H7 (cell line): ENCODE results near the gene NPR2. TPM values are rescaled to one million over a fixed set of nuclear protein-coding genes. Genes with fewer than 3 reads are reported as not detected.
A peak's percentile ranks its signal among the peaks of the same experiment; 100 is the strongest.

Experiments
- DNase-seq: peaks from one replicate; pipeline ENCODE4 v3.0.0; 2012
- H3K27me3 ChIP-seq: 2 replicates; pipeline ENCODE4 v1.6.0; 2011; ENCODE audit warnings: mild to moderate bottlenecking, low read length; ENCODE audit not compliant: control insufficient read depth, insufficient read depth
- H3K36me3 ChIP-seq: replicated peaks from 2 replicates; pipeline ENCODE4 v1.5.1; 2011; ENCODE audit warnings: low read length; ENCODE audit not compliant: control insufficient read depth, insufficient read depth
- H3K4me3 ChIP-seq: 2 replicates; pipeline ENCODE4 v1.5.1; 2011; ENCODE audit warnings: low read depth, mild to moderate bottlenecking, control low read depth, low read length, moderate library complexity; ENCODE audit not compliant: insufficient read depth
- total RNA-seq: library from RNA; depleted of rRNA; stranded (reverse); fragments of >200 nt; shearing (Covaris generic); gene quantifications from 2 replicates; pipeline ENCODE4 v1.2.3, GENCODE V29; 2014

Gene NPR2
- total RNA-seq, 1 experiment from 2014 or later, result 6.4 TPM

- peaks cover 18% of the 10 kb centered on the region for H3K36me3 ChIP-seq
- H3K4me3 ChIP-seq, result peak overlapping the region; percentile 62
- H3K27me3 ChIP-seq, result no peaks in the 10 kb centered on the region
- peak; percentile 86 for DNase-seq
Observed at GRCh38 chr9:35756275-35757225, 34.8 kb upstream of the NPR2 start.

GRCh38 chr9:35757226-35757891 lies 34.0 kb upstream of the NPR2 start:
- peak; percentile 80 for DNase-seq
- no peaks in the 10 kb centered on the region for H3K27me3 ChIP-seq
- peak overlapping the region; percentile 62 for H3K4me3 ChIP-seq
- peaks cover 13% of the 10 kb centered on the region for H3K36me3 ChIP-seq

- H3K36me3 ChIP-seq, result peaks cover 10% of the 10 kb centered on the region
- DNase-seq, result no peak
- H3K27me3 ChIP-seq, result no peaks in the 10 kb centered on the region
- peak overlapping the region; percentile 62 for H3K4me3 ChIP-seq
Observed at GRCh38 chr9:35757892-35758275, 33.5 kb upstream of the NPR2 start.

- Histone ChIP-seq H3K36me3 (peaks cover 5% of the 10 kb centered on the region), H3K27me3 (no peaks in the 10 kb centered on the region), H3K4me3 (no peak overlapping the region)
- DNase-seq, result no peak
Observed at GRCh38 chr9:35758475-35759050, 32.8 kb upstream of the NPR2 start.

GRCh38 chr9:35759795-35760194 lies 31.6 kb upstream of the NPR2 start:
- no peak for DNase-seq
- Histone ChIP-seq H3K27me3 (no peaks in the 10 kb centered on the region), H3K36me3 (no peaks in the 10 kb centered on the region), H3K4me3 (no peak overlapping the region)

- Histone ChIP-seq H3K27me3 (no peaks in the 10 kb centered on the region), H3K36me3 (no peaks in the 10 kb centered on the region)
- DNase-seq, result no peak
Observed at GRCh38 chr9:35760651-35761050, 30.7 kb upstream of the NPR2 start.

GRCh38 chr9:35763181-35763580 lies 28.2 kb upstream of the NPR2 start:
- H3K36me3 ChIP-seq, result no peaks in the 10 kb centered on the region
- no peak for DNase-seq
- H3K4me3 ChIP-seq, result no peak overlapping the region
- H3K27me3 ChIP-seq, result no peaks in the 10 kb centered on the region

More at GRCh38 chr9:35760651-35761050, 30.7 kb upstream of the NPR2 start:
- H3K4me3 ChIP-seq, result no peak overlapping the region

GRCh38 chr9:35763803-35764202 lies 27.6 kb upstream of the NPR2 start:
- DNase-seq, result no peak
- H3K4me3 ChIP-seq, result no peak overlapping the region
- H3K36me3 ChIP-seq, result no peaks in the 10 kb centered on the region
- H3K27me3 ChIP-seq, result no peaks in the 10 kb centered on the region

GRCh38 chr9:35766997-35767396 lies 24.4 kb upstream of the NPR2 start:
- no peak overlapping the region for H3K4me3 ChIP-seq
- H3K27me3 ChIP-seq, result no peaks in the 10 kb centered on the region
- no peaks in the 10 kb centered on the region for H3K36me3 ChIP-seq
- no peak for DNase-seq

GRCh38 chr9:35767458-35767857 lies 23.9 kb upstream of the NPR2 start:
- Histone ChIP-seq H3K27me3 (no peaks in the 10 kb centered on the region), H3K4me3 (no peak overlapping the region), H3K36me3 (no peaks in the 10 kb centered on the region)
- no peak for DNase-seq

GRCh38 chr9:35769763-35770162 lies 21.6 kb upstream of the NPR2 start:
- no peak overlapping the region for H3K4me3 ChIP-seq
- no peaks in the 10 kb centered on the region for H3K27me3 ChIP-seq
- no peaks in the 10 kb centered on the region for H3K36me3 ChIP-seq
- no peak for DNase-seq

- no peaks in the 10 kb centered on the region for H3K27me3 ChIP-seq
- no peak overlapping the region for H3K4me3 ChIP-seq
- no peaks in the 10 kb centered on the region for H3K36me3 ChIP-seq
- no peak for DNase-seq
Observed at GRCh38 chr9:35771075-35771433, 20.3 kb upstream of the NPR2 start.

- H3K4me3 ChIP-seq, result no peak overlapping the region
- no peaks in the 10 kb centered on the region for H3K27me3 ChIP-seq
- no peak for DNase-seq
- H3K36me3 ChIP-seq, result no peaks in the 10 kb centered on the region
Observed at GRCh38 chr9:35771534-35771933, 19.9 kb upstream of the NPR2 start.

GRCh38 chr9:35771943-35772342 lies 19.4 kb upstream of the NPR2 start:
- H3K4me3 ChIP-seq, result no peak overlapping the region
- DNase-seq, result no peak

More at GRCh38 chr9:35771943-35772342, 19.4 kb upstream of the NPR2 start:
- Histone ChIP-seq H3K36me3 (no peaks in the 10 kb centered on the region), H3K27me3 (no peaks in the 10 kb centered on the region)
